GM18502 (cell line): ENCODE data around the gene RHCG.

Experiments
- ATAC-seq: cut with Tn5 transposase; IDR thresholded peaks from one replicate; pipeline ENCODE4 v1.9.1; 2021; ENCODE audit warnings: mild to moderate bottlenecking; ENCODE audit not compliant: unreplicated experiment, poor library complexity

Gene RHCG

DNA sequence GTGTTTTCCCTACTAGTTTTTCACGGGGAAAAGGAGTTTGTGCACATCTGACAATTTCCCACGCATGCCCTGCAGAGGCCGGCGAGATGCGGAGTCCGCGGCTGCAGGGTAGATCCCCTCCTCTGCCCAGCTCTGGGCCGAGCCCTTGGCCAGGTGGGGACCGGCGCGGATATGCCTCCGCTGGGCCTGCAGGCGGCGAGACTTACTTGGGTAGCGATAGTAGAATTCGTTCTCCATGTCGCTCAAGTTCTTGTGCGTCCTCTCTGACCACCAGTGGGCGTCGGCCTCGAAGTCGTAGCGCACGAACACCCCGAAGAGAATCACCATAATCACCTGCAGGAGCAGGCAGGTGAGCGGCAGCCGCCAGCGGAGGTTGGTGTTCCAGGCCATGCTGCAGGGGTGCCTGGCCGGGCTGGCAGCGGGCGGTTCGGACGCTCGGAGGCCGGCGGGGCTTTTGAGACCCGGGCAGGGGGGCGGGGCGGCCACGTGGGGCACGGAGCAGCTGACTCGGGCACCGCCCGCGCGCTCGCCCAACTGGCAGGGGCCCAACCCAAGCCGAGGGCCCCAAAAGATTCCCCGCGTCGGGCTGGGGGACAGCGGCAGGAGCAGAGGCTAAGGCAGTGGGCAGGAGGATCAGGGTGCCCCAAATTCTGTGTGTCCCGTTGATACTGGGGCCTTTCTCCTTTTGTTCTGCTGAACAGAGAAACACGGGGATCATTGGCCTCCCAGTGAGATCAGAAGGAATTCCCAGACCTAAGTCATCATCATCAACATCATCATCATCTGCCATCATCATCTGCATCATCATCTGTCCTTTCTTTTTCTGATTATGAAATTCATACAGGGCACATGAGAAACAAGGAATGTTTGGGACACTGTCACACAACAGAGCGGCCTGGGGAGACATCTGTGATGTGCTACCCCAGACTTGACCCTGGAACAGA is at the start of gene RHCG:
TSS of gene RHCG (minus strand) at position 429 of the 944 bp plus-strand sequence. CDS start at position 390, 39 bp downstream.
- ATAC-seq, result no peak

- no peak for ATAC-seq
These were observed 47.0 kb upstream of the RHCG start for GRCh38 chr15:89543389-89543788.

DNA sequence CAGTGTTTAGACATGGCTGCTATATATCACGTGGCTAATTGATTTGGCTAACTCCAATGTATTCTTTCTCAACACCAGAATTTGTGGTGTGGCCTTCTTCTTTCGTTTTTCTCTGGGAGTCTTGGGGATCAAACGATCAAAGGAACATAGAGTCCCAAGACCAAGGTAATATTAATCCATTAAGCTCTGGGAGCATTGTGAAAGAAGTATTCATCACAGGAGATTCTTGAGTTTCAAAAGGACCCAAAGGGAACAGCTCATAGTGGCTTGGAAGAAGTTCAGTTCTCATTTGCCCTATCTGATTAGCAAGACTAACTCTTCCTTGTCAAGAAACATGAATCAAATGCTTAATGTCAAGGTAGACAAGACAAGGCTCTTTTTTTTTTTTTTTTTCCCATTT is 46.0 kb upstream of the RHCG start:
- ATAC-seq, result no peak

DNA sequence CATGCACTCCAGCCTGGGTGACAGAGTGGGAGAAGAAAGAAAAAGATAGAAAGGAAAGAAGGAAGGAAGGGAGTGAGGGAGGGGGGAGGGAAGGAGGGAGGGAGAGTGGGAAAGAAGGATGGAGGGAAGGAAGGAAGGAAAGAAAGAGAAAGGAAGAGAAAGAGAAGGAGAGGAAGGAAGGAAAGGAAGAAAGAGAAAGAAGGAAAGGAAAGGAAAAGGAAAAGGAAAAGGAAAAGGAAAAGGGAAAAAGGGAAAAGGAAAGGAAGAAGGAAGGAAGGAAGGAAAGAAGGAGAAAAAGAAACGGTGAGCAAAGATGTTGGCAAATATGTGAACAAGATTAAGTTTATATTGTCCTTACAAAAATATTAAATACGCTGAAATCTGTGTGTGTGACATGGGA is 42.6 kb upstream of the RHCG start:
- ATAC-seq, result no peak

GRCh38 chr15:89533861-89534544 is 37.6 kb upstream of the RHCG start:
- no peak for ATAC-seq

GRCh38 chr15:89531796-89532537 is 35.6 kb upstream of the RHCG start:
- ATAC-seq, result no peak

DNA sequence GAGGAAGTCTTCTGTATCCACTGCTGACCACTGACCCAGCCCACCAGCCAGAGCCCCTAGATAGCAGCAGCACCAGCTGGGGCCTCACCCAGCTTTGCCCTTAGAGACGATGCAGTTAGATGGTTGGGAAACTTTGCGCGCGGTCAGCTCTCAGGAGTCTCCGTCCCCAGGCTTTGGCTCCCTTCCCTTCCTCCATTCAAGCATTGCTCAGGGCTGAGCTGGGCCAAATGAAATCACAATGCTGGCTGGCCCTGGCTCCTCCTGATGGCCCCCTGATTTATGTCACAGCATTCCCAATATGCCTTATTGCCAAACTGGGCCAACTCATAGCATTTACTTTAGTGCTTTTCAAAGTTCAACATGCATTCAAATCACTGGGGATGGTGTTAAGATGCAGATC is 34.6 kb upstream of the RHCG start:
- no peak for ATAC-seq

- no peak for ATAC-seq
These were observed 32.5 kb upstream of the RHCG start for GRCh38 chr15:89528757-89529352.

DNA sequence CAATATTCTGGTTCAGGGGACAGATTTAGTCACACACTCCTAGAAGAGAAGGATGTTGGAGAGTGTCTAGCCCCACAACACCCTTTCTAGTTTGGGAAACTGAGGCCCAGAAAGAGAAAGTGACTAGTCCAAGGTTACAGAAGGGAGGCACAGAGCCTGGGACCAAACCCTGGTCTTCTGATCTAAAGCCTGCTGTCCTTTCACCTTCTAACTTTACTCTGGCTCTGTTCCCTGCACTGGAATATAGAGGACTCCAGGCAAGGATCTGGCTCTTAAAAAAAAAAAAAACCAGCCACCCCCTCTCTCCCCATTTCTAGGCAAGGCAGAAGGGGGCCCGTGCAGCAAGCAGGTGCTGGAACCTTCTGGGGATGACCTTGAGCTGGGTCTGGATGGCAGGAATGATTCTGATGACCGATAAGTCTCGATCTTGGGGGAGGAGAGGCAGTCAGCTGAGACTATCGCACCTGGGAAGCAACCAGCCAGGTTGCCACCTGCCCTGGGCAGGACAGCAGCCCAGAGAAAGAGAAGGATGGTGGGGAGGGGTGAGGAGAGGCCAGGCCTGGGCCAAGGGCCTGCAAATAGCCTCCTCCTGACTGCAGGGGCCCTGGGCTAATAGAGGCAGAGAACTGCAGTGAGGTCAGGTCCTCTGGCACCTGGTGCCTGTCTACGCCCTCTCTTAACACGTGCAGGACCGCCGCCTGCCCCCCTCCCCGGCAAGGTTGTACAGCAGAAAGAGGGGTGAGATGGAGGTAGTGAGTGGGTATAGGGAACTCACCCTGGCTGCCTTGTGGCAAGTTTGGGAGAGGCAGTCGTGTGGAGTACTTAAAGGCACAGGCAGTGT is 30.4 kb upstream of the RHCG start:
- ATAC-seq, result no peak

GRCh38 chr15:89526181-89526580 is 29.8 kb upstream of the RHCG start:
- ATAC-seq, result no peak

GRCh38 chr15:89524184-89524583 is 27.8 kb upstream of the RHCG start:
- ATAC-seq, result no peak

DNA sequence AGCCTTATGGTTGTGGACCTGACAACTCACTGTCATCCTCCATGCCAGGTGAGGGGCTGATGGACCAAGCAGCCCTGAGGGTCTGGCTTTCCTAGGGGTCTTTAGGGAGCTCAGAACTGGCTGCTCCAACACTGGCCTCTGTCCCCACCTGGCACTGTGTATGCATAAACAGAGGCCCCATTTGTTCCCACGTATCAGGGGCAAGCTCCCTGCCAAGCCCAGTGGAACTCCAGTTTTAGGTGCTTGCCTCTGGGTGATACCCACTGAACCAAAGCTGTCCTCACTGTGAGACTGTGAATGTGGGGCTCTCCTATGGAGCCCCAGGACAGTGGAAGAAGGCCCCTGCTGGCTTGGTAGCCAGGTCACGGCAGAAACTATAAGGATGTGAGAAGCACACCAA is 26.7 kb upstream of the RHCG start:
- ATAC-seq, result no peak

- ATAC-seq, result no peak
These were observed 25.2 kb upstream of the RHCG start for GRCh38 chr15:89521605-89522004.

DNA sequence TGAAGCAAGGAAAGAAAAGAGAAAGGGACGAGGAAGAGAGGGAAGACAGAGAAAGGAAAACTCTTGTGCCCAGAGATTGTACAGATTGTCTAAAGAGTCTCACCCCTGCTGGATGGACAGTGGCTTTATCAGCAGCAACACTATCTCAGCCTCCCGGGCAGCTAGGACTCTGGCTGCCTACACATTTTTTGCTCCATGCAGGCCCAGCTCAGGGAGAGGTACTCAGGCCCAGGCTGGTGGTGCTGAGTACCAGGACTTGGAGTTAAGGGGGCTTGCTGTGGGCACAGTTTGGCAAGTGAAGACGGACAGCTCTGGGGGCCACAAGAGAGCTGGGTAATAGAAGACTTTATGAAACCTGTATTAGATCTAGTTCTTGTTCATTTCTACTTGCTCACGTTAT is 19.1 kb upstream of the RHCG start:
- ATAC-seq, result no peak

- ATAC-seq, result no peak
These were observed 18.4 kb upstream of the RHCG start for GRCh38 chr15:89514596-89515406.

DNA sequence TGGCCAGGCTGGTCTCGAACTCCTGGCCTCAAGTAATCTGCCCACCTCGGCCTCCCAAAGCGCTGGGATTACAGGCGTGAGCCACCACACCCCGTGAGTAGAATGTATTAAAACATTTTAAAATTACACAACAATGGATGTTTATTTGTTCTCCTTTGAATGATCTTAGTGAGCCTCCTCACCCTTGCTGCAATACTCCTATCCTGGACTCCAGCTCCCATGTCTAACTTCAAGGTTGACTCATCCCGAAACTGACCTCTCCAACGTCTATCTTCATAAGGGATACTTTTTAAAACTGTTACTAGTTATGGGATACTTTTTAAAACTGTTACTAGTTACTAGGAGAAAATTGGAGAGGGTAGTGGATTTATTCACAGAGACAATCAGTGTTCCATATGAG is 17.8 kb upstream of the RHCG start:
- ATAC-seq, result no peak

- no peak for ATAC-seq
These were observed 16.9 kb upstream of the RHCG start for GRCh38 chr15:89513284-89513683.

DNA sequence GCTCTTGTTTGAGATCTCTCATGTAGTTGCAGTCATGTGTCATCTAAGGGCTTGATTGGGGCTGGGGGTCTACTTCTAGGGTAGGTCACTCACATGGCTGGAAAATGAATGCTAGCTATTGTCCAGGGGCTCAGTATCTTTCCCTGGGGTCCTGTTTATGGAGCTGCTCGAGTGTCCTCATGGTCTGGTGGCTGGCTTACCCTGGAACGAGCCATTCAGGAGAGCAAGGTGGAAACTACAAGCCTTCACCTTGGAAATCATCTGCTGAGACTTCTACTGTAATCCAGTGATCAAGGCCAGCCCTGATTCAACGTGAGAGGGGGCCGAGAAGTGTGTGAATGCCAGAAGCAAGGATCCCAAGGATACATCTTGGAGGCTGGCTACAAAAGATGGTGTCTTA is 16.2 kb upstream of the RHCG start:
- ATAC-seq, result no peak
